B cell (primary cell): ENCODE results near the gene CFH. TPM values are rescaled to one million over a fixed set of nuclear protein-coding genes. Genes with fewer than 3 reads are reported as not detected.

Experiments used
- ATAC-seq: fragments of 200-7000 bp; cut with Tn5 transposase; one replicate; pipeline ENCODE4 v1.10.0; 2021; ENCODE audit warnings: low read depth, mild to moderate bottlenecking, moderate number of reproducible peaks, moderate library complexity
- CTCF ChIA-PET: fragments of 350-600 bp; sonication (Branson Sonifier 250); formaldehyde crosslinking; loops from one replicate; lab custom pipeline; 2021; ENCODE audit warnings: antibody characterized with exemption, inconsistent platforms; lab: Charles Lee
- POLR2A ChIA-PET: fragments of 350-600 bp; sonication (Branson Sonifier 250); formaldehyde crosslinking; loops from one replicate; lab custom pipeline; 2021; ENCODE audit warnings: antibody characterized with exemption; lab: Charles Lee
- DNase-seq: peaks from one replicate; pipeline ENCODE4 v3.0.0; 2013
- H2AFZ ChIP-seq: 2 replicates; pipeline ENCODE4 v1.6.1; 2012; ENCODE audit warnings: mild to moderate bottlenecking, low read depth, low read length; ENCODE audit not compliant: insufficient read depth, poor library complexity, severe bottlenecking
- H3K27ac ChIP-seq, 2 donors: 1 replicate in 1 of 2; 2 replicates in 1 of 2; pipeline ENCODE4 v1.5.1; 2012 to 2013; ENCODE audit warnings: low read length in 2 of 2, mild to moderate bottlenecking in 2 of 2, moderate library complexity in 1 of 2
- H3K27me3 ChIP-seq, 4 experiments: fragments of 200-600 bp in 1 of 4; sonication (generic) in 1 of 4; replicated peaks in 1 of 4; 1 replicate in 2 of 4; 2 replicates in 2 of 4; pipeline versions ENCODE4 v1.6.1 to v1.7.0; 2013 to 2016; ENCODE audit warnings: low read length in 3 of 4, mild to moderate bottlenecking in 2 of 4, mixed read lengths in 1 of 4, moderate library complexity in 1 of 4; ENCODE audit not compliant: insufficient read depth in 4 of 4, control insufficient read depth in 3 of 4; ENCODE audit errors: control extremely low read depth in 1 of 4
- H3K36me3 ChIP-seq, 2 experiments: replicated peaks in 1 of 2; 1 replicate in 1 of 2; 2 replicates in 1 of 2; pipeline versions ENCODE4 v1.6.1 to v1.7.1; 2013; ENCODE audit warnings: low read length in 1 of 2; ENCODE audit not compliant: insufficient read depth in 2 of 2, control insufficient read depth in 1 of 2; ENCODE audit errors: control extremely low read depth in 1 of 2, extremely low read depth in 1 of 2
- H3K4me1 ChIP-seq, 2 donors: fragments of 200-600 bp in 1 of 2; sonication (generic) in 1 of 2; 1 replicate in 1 of 2; 2 replicates in 1 of 2; pipeline versions ENCODE4 v1.5.1 to v1.6.1; 2013 to 2017; ENCODE audit warnings: low read length in 2 of 2; ENCODE audit not compliant: control insufficient read depth in 2 of 2, insufficient read depth in 2 of 2
- H3K4me2 ChIP-seq: replicated peaks from 2 replicates; pipeline ENCODE3; 2012; ENCODE audit warnings: mild to moderate bottlenecking, low read depth, low read length; ENCODE audit not compliant: poor library complexity, severe bottlenecking
- H3K4me3 ChIP-seq, 5 experiments: fragments of 200-600 bp in 1 of 5; sonication (generic) in 1 of 5; 1 replicate in 3 of 5; 2 replicates in 2 of 5; pipeline versions ENCODE4 v1.5.1 to v1.7.0; 2011 to 2016; ENCODE audit warnings: low read length in 4 of 5, mild to moderate bottlenecking in 4 of 5, low read depth in 2 of 5, control low read depth in 1 of 5, moderate library complexity in 1 of 5; ENCODE audit not compliant: insufficient read depth in 1 of 5; ENCODE audit errors: control extremely low read depth in 1 of 5, extremely low read depth in 1 of 5
- H3K79me2 ChIP-seq: fragments of 200-600 bp; sonication (generic); one replicate; pipeline ENCODE4 v1.6.0; 2016; ENCODE audit warnings: low read length; ENCODE audit not compliant: control insufficient read depth, insufficient read depth
- H3K9ac ChIP-seq: fragments of 200-600 bp; sonication (generic); 2 replicates; pipeline ENCODE4 v1.6.1; 2017; ENCODE audit warnings: mild to moderate bottlenecking, low read length, moderate library complexity
- H3K9me3 ChIP-seq, 3 donors: one replicate each; pipeline versions ENCODE4 v1.6.1 to v1.7.1; 2013; ENCODE audit warnings: low read length in 2 of 3; ENCODE audit not compliant: control insufficient read depth in 2 of 3, insufficient read depth in 1 of 3; ENCODE audit errors: control extremely low read depth in 1 of 3
- H4K20me1 ChIP-seq: 2 replicates; pipeline ENCODE4 v1.6.0; 2012; ENCODE audit warnings: mild to moderate bottlenecking, low read length; ENCODE audit not compliant: insufficient read depth, control insufficient read depth, poor library complexity, severe bottlenecking
- H3K27ac Mint-ChIP-seq: one replicate; pipeline ENCODE4 v1.8.0; 2021; ENCODE audit warnings: mixed read lengths
- H3K27me3 Mint-ChIP-seq: one replicate; pipeline ENCODE4 v1.8.0; 2021; ENCODE audit warnings: mixed read lengths
- H3K4me1 Mint-ChIP-seq: one replicate; pipeline ENCODE4 v1.8.0; 2021; ENCODE audit warnings: mixed read lengths
- H3K4me3 Mint-ChIP-seq: one replicate; pipeline ENCODE4 v1.8.0; 2021; ENCODE audit warnings: mixed read lengths
- H3K9me3 Mint-ChIP-seq: one replicate; pipeline ENCODE4 v1.8.0; 2022; ENCODE audit warnings: mixed read lengths; ENCODE audit not compliant: insufficient read depth
- CTCF ChIP-seq: fragments of 200-600 bp; IDR thresholded peaks from one replicate; pipeline ENCODE4 v1.8.0; 2022; ENCODE audit warnings: antibody characterized with exemption, mild to moderate bottlenecking
- EZH2 ChIP-seq: IDR thresholded peaks from 2 replicates; pipeline ENCODE4 v1.6.1; 2012; ENCODE audit warnings: borderline replicate concordance, low read depth, mild to moderate bottlenecking, moderate library complexity, low read length; ENCODE audit not compliant: insufficient read depth, poor library complexity, severe bottlenecking
- WGBS: methylation state at CpG from one replicate; pipeline ENCODE4 v1.1.5; 2013; ENCODE audit warnings: missing lambda C conversion rate; ENCODE audit not compliant: insufficient coverage; 5-methylcytosine and 5-hydroxymethylcytosine counted together
- intact Hi-C: fragments of 100-400 bp; cut with micrococcal nuclease; formaldehyde crosslinking; loops from one replicate; pipeline ENCODE4 v1.10.0; 2022
- polyA minus RNA-seq: library from RNA; depleted of rRNA, polyadenylated mRNA; stranded (reverse); fragments of >200 nt; gene quantifications from 2 replicates; pipeline ENCODE4 v1.2.3, GENCODE V29; 2012
- polyA plus RNA-seq: library from polyadenylated mRNA; depleted of rRNA; stranded (reverse); fragments of >200 nt; gene quantifications from 2 replicates; pipeline ENCODE4 v1.2.3, GENCODE V29; 2012
- total RNA-seq, 2 donors: library from RNA; stranded (reverse); fragments of 120-200 nt in 1 of 2; gene quantifications; 1 replicate in 1 of 2; 2 replicates in 1 of 2; pipeline versions ENCODE4 v1.2.3 to v1.2.4, GENCODE V29; 2013 to 2022

The CFH gene
- not detected in 2 replicates for total RNA-seq
- total RNA-seq (2013), result 2.3 TPM
- polyA plus RNA-seq, result 0.07 TPM in 1 of 2 replicates, not detected in the other
- 0.07 TPM in 1 of 2 replicates, not detected in the other for polyA minus RNA-seq

GRCh38 chr1:196651637-196652215 is at the start of gene CFH:
CFH (plus strand) TSS chr1:196652043; CDS start chr1:196652118, 75 bp downstream.
- H3K4me1 ChIP-seq, result no peaks in the 10 kb centered on the region
- no peaks in the 10 kb centered on the region for H3K36me3 ChIP-seq
- no peak within 1 kb of the TSS for H3K9ac ChIP-seq
- CTCF ChIA-PET, result no interaction called here
- no peak within 1 kb of the TSS for H2AFZ ChIP-seq
- H3K4me3 ChIP-seq, result no peak within 1 kb of the TSS
- DNase-seq (no peak), ATAC-seq (no peak)
- TF ChIP-seq EZH2 (no peak), CTCF (no peak)
- H3K27ac Mint-ChIP-seq, result no peak within 1 kb of the TSS
- WGBS, result no CpG with 5 or more reads among the region's 5 CpGs
- no peaks in the 10 kb centered on the region for H3K9me3 Mint-ChIP-seq
- no peak within 1 kb of the TSS for H3K4me3 Mint-ChIP-seq
- H3K27me3 Mint-ChIP-seq, result no peaks in the 10 kb centered on the region
- no peaks in the 10 kb centered on the region for H4K20me1 ChIP-seq
- no peak within 1 kb of the TSS for H3K4me2 ChIP-seq
- no peaks in the 10 kb centered on the region for H3K79me2 ChIP-seq
- intact Hi-C loops, result no loop called here
- no peaks in the 10 kb centered on the region for H3K4me1 Mint-ChIP-seq
- H3K9me3 ChIP-seq, result no peaks in the 10 kb centered on the region
- no peak within 1 kb of the TSS for H3K27ac ChIP-seq
- POLR2A ChIA-PET, result no interaction called here
- H3K27me3 ChIP-seq, result no peaks in the 10 kb centered on the region

- H3K4me3 Mint-ChIP-seq, result no peak overlapping the region
- Histone ChIP-seq H4K20me1 (no peaks in the 10 kb centered on the region), H3K9ac (no peak overlapping the region), H3K36me3 (no peaks in the 10 kb centered on the region), H3K79me2 (no peaks in the 10 kb centered on the region), H3K4me3 (no peak overlapping the region), H3K9me3 (peaks cover 0 to 7% (median 0%) of the 10 kb centered on the region in 3 donors), H3K4me2 (no peak overlapping the region), H3K4me1 (no peaks in the 10 kb centered on the region), H3K27me3 (peaks cover 0 to 9% (median 6%) of the 10 kb centered on the region in 4 experiments), H3K27ac (no peak overlapping the region), H2AFZ (no peak overlapping the region)
- H3K9me3 Mint-ChIP-seq, result no peaks in the 10 kb centered on the region
- intact Hi-C loops, result no loop called here
- TF ChIP-seq CTCF (no peak), EZH2 (no peak)
- no peak for DNase-seq
- POLR2A ChIA-PET, result no interaction called here
- H3K4me1 Mint-ChIP-seq, result peaks cover 3% of the 10 kb centered on the region
- H3K27me3 Mint-ChIP-seq, result peaks cover 9% of the 10 kb centered on the region
- no peak for ATAC-seq
- no peak overlapping the region for H3K27ac Mint-ChIP-seq
- CTCF ChIA-PET, result no interaction called here
Measured at GRCh38 chr1:196603651-196604050, 48.2 kb upstream of the CFH start.
